GM15510 (cell line): ENCODE data around the gene CDC45.

Source experiments
- POLR2A ChIP-seq: IDR thresholded peaks from 3 replicates; pipeline ENCODE4 v1.6.1; 2011; ENCODE audit warnings: borderline replicate concordance; ENCODE audit not compliant: insufficient read length; ENCODE audit errors: extremely low read depth

The CDC45 gene

DNA sequence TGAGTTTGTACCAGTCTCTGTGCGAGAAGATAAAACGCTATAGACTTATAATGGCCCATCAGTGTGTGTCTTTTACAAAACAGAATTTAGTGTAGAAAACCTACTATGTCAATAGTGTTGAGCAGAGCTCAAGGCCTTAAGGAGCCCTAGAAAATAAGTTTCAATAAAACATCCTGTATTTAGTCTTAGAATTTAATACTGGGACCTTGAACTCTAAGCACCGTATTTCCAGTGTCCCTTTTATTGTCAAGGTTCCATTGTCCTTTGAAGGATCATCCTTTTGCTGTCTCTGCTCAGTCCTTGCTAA lies 16.6 kb downstream of the CDC45 start:
- TF ChIP-seq POLR2A = no peak

DNA sequence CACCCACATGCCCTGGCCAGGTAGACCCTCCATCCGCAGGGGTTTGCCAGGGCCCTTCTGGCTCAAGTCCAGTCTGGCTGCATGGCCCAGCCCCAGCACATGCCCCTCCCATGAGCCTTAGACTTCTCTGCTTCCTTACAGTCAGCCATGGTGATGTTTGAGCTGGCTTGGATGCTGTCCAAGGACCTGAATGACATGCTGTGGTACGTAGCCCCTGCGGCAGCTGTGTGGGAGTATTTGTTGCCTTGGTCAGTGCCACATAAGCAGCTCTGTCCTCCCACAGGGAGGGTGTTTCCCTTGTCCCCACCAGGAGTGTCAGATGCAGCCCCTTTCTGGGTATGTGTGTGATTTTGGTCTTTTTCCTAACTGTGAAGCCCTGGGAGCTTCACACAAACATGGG lies 17.5 kb downstream of the CDC45 start:
- no peak for TF ChIP-seq POLR2A

GRCh38 chr22:19498154-19498865 lies 18.6 kb downstream of the CDC45 start:
- TF ChIP-seq POLR2A = no peak

DNA sequence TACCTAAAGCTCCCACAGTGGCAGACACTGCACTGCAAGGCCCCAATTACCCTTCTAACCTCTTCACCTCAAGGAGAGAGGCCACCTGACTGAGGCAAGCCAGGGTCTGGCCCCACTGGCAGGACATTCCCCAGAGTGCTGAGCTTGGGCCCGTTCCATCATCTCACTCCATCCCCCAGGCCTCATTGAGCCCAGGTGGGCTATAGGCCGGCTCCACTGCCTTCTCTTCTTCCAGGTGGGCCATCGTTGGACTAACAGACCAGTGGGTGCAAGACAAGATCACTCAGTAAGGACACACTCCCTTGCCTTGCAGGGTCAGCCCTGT lies 19.1 kb downstream of the CDC45 start:
- TF ChIP-seq POLR2A = no peak

DNA sequence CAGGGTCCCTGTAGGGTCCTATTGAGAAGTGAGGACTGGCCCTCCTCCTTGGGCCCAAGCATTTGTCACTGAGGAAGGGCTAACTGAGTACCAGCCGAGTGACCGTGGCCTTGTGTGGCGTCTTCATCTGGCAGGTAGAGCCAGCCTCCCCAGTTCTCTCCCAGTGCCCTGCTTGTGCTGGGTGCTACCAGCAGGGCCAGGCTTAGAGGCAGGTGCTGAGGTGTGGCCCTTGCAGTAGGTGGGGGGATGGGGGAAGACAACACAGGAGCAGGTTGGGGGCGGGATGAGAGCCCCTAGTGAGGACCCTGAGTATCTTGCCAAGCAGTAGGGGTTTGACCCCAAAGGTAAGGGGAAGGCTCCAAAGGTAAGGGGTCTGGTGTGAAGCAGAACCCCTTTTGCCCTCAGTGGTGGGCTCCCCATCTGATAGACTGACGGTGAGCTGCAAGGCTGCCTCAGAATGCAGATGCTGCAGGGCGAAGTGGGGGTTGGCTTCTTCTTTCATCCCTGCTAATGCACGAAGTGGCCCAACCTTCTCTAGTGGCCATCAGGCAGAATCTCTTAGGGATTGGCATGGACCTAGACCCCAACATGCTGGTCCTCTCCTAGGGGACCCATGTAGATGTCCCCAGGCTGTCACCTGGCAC lies 19.6 kb downstream of the CDC45 start:
- no peak for TF ChIP-seq POLR2A

DNA sequence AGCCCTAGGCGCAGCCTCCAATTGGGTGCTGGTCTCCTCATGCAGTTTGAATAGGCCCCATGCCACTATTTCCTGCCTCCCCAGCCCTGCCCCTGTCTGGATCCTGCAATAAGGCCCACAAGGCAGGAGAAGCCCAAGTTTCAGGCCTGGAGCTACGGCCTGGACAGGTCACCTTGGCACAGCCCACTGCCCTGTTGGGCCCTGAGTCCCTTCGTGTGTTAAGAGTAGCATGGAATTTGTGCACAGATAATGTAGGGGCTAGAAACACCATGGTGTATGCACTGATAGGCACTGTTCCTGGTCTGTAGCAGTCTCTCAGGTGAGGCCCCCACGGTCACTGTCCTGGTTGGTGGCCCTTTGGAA lies 20.1 kb downstream of the CDC45 start:
- no peak for TF ChIP-seq POLR2A

GRCh38 chr22:19501897-19502447 lies 22.3 kb downstream of the CDC45 start:
- TF ChIP-seq POLR2A = no peak

DNA sequence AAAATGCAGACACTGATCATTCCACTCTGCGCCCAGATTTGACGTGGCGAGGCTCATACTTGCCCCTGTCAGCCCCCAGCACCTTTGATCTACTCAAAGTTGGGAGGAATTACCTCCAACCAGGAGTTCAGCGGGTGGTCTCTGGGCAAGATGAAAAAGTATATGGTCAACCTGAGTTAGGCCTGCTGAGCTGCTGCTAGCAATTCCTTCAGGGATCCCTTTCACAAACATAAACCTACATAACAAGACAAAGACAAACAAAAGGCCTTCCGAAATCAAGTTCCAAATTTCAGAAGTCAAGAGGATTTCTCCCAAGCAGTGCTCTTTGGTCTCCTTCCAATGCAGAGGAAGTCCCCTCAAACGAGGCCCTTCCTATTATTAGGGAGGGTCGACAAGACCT lies 23.6 kb downstream of the CDC45 start:
- TF ChIP-seq POLR2A = no peak

DNA sequence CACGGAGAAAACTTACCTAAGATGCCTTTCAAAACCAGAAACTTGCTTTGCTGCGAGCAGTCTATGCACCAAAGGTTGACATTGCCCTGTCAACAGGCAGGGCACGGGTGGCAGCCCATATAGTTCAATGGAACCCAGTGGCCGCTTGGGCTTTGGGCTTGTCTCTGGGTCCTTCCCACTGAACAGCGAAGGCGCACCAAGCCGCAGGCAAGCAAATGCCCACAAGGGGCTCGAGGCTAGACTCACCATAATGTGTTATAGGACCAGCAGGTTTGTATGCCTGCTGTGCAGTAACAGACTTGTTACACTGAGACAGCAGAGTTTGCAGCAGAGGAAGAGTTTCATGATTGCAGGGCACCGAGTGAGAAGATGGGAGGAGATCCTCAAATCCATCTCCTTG lies 24.1 kb downstream of the CDC45 start:
- TF ChIP-seq POLR2A = no peak

DNA sequence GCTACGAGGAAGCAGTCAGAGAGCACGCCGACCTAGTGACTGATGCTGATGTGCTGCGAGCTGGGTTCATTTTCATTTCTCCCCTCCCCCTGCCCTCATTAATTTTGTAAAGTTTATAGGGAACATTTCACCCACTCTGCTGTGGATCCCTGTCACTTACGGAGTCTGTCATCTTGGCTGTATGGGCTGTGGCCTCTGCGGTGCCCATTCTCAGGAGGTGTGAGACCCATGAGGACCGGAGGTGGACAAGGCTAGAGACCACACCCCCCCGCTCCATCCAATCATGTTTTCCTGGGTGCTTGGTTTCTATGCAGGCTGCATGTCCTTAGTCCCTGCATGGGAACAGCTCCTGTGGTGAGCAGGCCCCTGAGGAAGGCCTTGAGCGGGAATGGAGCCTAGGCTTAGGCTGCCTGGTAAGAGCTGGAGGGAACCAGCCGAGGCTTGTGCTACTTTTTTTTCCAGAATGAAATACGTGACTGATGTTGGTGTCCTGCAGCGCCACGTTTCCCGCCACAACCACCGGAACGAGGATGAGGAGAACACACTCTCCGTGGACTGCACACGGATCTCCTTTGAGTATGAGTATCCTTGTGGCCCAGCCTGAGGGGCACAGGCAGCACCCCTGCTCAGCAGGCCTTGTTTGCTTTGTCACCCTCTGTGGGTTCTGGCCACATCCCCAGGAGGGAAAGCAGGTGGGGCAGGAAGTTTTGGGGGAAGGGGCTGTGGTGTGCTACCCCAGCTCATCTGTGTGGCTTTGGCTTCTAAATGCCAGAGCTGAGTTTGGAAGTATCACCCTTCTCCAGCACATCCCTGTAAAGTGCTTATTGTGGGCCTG lies 25.4 kb downstream of the CDC45 start:
- TF ChIP-seq POLR2A = no peak

DNA sequence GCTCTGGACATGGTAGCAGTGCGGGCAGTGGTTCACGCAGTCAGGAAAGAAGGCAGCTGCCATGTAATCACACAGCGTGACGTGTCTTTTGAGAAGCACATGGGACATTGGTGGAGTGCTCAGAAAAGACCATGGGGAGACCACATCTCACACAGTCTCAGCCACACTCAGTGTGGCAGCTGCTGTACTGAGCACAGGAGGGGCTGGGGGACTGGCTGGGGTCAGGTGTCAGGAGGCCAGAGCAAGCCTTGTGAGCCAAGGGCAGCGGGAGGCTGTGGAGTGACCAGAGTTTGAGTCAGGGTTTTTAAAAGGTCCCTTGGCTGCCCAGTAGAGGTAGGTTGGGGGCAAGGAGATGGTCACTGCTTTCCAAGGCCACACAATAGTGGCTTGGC lies 26.0 kb downstream of the CDC45 start:
- TF ChIP-seq POLR2A = no peak

DNA sequence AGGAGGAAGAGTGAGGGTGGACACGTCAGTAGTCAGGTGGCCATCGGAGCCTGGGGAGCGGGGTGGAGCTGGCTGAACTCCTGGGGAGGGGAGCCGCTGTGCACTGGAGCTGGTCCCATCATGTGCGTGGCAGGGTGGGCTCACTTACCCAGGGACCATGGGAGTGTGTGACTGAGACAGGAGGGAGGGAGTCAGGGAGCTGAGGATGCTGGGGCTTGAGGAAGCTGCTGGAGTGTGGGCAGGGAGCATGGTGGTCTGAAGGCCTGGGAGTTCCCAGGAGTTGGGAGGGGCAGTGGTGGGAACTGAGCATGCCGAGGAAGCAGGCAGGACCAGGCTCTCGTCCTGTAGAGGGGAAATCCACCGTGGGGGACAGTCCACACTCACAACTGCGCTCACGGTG lies 26.5 kb downstream of the CDC45 start:
- TF ChIP-seq POLR2A = no peak

GRCh38 chr22:19507534-19507861 lies 27.8 kb downstream of the CDC45 start:
- TF ChIP-seq POLR2A = no peak

DNA sequence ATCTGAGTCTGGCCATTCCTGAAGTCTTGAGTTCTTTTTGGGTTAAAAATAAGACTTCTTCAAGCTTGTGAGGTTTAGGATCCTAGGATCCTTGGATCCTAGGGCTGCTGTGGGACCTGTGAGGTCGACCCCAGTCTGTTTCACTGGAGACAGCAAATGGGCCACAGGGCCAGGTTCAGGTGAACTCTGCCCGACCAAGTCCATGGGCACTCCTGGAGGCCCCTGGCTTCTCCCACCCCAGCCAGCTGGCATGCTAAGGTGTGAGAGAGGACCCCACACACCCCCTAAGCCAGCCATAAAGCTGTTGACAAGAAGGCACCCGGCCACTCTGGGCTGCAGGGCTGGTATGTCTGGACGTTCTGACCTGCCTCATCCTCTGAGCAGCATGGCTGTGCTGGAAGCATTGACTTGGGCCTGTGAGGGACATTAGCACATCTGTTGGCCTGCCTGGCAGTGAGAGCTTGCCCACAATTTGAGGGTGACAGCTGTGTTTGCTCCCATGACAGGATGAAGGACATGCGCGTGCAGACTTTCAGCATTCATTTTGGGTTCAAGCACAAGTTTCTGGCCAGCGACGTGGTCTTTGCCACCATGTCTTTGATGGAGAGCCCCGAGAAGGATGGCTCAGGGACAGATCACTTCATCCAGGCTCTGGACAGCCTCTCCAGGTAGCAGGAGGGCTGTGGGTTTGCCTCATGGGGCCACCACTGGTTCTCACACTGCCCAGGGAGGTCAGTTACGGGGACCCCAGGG lies 28.5 kb downstream of the CDC45 start:
- TF ChIP-seq POLR2A = no peak

GRCh38 chr22:19509191-19509590 lies 29.5 kb downstream of the CDC45 start:
- TF ChIP-seq POLR2A = no peak
